GM18519 (cell line): ENCODE data around the gene AKAP17A.
"Not testable (repeated sequence)": the region's sequence is repeated elsewhere in the genome, so short reads cannot be mapped to it uniquely, and the experiment has no call there.

Experiments used
- ATAC-seq: cut with Tn5 transposase; IDR thresholded peaks from one replicate; pipeline ENCODE4 v1.9.1; 2021; ENCODE audit warnings: mild to moderate bottlenecking, moderate library complexity; ENCODE audit not compliant: unreplicated experiment, low FRiP score

Gene AKAP17A

DNA sequence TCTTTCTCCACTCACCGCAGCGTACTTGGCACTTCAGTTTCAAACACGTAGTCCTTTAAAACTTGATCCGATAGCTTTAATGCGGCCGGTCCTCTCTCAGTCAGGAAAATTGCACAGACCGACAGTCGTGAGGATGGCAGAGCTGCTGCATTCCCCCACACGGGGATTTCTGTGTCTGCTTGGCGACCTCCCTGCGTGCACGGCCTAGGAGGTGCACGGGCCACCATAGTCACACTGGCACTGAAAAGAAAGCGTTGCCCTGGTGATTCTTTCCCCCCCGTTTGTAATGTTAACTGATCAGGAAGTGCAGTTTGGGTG is 10.3 kb downstream of the AKAP17A start:
- no peak for ATAC-seq

DNA sequence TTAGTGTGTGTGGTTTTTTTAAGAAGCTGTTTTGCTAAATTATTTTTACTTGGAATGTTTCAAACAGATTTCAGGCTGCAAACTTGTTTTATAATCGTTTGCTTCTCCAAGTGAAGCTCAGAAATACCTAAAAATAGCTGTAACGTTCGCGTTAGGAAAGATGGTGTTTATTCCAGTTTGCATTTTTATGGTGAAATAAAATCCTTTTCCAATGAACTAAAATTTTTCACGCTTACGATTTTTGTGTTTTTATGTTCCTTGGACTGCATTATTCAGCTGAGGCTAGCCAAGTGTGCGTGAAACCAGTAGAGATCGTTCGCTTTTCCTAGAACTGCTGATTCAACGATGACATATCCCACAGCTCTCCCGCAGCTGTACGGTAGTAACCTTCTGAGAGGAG is 10.9 kb downstream of the AKAP17A start:
- no peak for ATAC-seq

DNA sequence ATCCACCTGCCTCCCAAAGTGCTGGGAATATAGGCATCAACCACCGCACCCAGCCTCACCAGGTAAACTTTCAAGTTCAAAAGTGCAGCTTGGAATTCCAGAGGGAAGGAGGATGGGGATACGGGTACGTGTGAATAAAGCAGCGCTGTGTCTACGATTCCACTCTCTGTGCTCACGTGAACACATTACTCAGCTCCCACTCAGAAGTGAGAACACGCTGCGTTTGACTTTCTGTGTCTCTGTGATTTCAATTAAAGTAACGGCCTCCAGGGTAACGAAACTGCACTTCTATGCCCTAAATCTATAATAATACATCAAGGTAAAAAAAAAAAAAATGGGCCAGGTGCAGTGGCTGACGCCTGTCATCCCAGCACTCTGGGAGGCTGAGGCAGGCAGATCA is 15.1 kb downstream of the AKAP17A start:
- ATAC-seq: no peak

DNA sequence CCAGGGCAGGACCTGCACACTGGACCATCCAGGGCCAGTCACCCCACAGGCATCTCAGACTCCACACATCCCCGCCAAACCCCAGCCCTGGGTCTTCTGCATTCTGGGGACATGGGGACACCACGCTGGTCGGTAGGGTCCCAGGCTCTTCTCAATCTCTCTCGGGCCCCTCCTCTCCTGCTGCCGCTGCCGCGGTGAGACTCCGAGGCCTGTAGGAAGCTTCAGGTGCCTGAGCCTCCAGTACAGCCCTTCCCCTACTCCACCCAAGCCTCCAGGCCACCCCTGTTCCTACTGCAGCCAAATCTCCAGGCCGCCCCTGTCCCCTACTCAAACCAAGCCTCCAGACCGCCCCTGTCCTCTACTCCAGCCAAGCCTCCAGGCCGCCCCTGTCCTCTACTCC is 17.9 kb downstream of the AKAP17A start:
- no peak for ATAC-seq

DNA sequence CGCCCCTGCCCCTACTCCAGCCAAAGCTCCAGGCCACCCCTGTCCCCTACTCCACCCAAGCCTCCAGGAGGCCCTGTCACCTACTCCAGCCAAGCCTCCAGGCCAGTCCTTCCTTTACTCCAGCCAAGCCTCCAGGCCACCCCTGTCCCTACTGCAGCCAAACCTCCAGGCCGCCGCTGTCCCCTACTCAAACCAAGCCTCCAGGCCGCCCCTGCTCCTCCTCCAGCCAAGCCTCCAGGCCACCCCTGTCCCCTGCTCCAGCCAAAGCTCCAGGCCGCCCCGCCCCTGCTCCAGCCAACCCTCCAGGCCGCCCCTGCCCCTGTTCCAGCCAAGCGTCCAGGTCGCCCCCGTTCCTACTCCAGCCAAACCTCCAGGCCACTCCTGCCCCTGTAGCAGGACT is 18.4 kb downstream of the AKAP17A start:
- ATAC-seq: no peak

DNA sequence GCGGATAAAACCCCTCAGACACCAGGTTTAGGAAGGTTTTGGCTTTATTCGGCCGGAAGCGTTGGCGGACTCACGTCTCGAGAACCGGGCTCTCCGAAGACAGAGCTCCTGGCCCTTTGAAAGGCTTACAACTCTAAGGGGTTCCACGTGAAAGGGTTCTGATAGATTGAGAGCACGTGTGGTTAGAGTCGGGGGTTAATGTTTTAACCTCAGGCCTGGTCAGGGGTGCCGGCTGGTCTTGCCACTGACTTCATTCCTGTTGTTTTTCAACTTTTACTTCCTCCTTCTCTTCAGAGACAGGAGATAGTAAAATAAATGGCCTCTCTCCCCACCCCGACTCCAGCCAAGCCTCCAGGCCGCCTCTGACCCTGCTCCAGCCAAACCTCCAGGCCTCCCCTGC is 18.8 kb downstream of the AKAP17A start:
- no peak for ATAC-seq

DNA sequence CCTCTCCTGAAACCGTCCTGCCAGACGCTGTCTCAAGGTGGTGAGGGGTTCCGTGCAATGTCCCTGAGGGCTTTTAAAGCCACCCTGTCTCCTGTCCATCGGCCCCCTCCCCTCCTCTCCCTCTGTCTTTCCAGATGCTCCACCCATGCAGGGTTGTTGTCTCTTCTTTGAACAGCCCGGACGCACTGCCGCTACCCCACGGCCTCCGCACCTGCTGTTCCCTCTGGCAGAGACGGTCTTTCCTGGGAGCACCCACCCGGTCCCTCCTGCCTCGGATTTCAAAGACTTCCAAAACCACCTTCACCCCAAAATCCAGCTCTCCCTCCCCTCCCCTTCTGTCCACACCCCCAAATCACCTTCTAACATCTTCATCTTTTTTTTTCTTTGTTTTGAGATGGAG is 19.3 kb downstream of the AKAP17A start:
- ATAC-seq: no peak

DNA sequence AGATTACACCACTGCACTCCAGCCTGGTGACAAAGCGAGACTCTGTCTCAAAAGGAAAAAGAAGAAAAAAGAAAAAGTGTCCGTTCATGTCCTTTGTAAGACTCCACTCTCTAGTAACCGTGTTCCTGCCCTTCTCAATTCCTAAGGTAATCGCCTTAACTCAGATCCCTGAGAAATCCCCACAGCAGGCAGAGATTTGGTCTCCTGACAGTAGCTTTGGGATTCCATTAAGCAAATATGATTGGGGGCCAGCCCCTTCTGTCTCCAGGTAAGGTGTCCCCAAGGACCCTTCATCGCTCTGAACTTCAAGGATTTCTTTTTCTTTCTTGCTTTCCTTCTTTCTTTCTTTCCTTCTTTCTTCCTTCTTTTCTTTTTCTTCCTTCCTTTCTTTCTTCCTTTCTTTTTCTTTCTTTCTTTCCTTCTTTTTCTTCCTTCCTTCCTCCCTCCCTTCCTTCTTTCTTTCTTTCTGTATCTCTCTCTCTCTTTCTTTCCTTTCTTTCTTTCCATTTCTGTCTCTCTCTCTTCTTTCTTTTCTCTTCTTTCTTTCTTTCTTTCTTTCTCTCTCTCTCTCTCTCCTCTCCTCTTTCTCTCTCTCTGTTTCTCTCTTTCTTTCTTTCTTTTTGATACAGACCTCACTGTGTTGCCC is 21.4 kb downstream of the AKAP17A start:
- no peak for ATAC-seq

DNA sequence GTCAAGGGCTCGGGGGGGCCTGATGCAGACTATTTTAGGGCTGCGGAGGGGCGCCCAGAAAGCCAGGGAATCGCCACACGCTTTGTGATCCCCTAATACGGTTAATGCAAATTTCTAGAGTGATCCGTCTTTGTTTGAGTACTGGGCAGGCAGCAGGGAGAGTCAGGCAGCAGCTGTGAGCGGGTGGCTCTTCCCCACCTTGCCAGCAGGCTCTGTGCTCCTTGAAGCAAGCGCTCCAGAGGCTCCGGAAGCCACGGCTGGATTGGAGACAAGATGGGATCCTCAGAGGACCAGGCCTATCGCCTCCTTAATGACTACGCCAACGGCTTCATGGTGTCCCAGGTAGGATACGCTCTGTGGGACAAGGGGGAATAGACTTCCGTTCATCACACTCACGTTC is 23.5 kb downstream of the AKAP17A start, which contains the start of gene ASMT:
Gene ASMT, plus strand, starts transcription at position 133 of the 400 bp plus-strand sequence. Its CDS starts 141 bp downstream, at position 274.
- ATAC-seq: no peak

DNA sequence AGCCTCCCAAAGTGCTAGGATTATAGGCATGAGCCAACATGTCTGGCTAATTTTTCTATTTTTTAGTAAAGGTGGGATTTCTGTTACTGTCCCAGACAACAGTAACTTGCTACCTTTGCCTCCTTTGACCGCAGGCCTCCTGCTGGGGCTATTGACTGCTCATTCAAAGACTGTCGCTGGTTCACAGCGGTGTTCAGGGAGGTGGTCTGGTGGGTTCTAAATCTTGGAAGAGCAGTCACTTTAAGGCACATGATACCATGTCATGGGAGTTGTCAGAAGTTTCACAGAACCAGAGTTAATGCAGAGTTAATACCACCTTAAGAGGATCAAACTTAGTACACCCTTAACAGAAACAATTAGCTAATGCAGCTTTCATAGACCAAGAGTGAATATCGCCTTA is 27.3 kb downstream of the AKAP17A start:
- no peak for ATAC-seq

DNA sequence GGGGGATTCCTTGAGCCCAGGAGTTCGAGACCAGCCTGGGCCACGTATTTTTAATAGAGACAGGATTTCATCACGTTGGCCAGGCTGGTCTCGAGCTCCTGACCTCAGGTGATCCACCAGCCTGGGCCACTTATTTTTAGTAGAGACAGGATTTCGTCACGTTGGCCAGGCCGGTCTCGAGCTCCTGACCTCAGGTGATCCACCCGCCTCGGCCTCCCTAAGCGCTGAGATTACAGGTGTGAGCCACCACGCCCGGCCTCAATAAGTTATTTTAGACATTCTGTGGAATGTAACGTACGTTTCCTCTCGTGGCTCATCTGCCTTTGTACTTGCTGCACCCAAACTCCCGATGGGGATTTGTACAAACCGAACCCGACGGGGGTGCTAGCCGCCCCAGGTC is 32.3 kb downstream of the AKAP17A start:
- no peak for ATAC-seq

DNA sequence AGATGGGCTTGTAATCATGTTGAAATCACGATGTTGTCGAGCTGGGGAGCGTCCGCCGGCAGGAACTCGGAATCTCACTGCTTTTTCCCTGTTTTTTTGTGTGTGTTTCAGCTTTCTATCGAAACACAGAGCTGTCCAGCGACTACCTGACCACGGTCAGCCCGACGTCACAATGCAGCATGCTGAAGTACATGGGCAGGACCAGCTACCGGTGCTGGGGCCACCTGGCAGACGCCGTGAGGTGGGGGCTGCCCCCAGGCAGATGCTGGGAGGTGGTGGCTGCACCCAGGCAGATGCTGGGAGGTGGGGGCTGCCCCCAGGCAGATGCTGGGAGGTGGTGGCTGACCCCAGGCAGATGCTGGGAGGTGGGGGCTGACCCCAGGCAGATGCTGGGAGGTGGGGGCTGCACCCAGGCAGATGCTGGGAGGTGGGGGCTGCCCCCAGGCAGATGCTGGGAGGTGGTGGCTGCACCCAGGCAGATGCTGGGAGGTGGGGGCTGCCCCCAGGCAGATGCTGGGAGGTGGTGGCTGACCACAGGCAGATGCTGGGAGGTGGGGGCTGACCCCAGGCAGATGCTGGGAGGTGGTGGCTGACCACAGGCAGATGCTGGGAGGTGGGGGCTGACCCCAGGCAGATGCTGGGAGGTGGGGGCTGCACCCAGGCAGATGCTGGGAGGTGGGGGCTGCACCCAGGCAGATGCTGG is 32.9 kb downstream of the AKAP17A start:
- ATAC-seq: not testable (repeated sequence)

DNA sequence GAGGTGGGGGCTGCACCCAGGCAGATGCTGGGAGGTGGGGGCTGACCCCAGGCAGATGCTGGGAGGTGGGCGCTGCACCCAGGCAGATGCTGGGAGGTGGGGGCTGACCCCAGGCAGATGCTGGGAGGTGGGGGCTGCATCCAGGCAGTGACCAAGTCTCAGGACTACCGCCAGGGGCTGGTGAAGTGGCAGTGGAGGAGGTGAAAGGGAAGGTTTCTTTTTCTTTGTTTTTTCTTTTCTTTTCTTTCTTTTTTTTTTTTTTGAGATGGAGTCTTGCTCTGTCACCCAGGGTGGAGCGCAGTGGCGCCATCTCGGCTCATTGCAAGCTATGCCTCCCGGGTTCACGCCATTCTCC is 33.4 kb downstream of the AKAP17A start:
- not testable (repeated sequence) for ATAC-seq

DNA sequence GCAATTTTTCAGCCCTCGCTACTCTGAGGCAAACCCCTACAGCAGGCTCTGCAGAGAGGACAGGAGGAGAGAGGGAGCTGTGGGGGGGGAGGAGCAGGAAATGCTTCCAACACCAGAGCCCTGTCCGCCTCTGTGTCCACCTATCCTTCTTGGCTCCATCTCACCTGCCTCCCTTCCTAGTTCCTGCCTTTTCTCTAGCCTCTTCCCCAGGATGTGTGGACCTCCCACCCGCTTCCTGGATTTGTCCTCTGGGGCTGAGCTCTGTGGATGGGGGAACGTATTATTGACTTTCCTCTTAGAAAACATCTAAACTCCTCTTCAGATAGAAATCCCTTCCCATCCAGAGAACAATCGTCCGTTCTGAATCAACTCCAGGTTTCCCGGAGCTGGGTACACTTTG is 37.8 kb downstream of the AKAP17A start:
- ATAC-seq: no peak

DNA sequence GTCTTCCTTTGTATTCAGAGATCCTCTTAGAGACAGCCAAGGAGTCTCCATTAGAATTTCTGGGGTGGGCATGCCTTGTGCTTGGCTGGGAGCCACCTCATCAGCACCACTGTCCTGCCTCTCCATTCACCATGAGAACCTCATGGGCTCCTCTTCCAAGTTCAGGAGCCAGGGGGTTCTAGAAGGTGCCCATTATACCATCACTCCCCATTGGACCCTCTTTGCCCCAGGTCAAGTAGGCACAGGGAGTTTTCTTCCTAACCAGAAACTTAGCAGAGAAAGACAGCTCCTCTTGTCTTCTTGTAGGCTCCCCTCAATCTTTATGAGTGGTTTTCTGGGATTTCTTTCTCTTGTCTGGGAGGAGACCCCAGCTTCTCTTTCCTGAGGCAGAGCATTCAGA is 54.6 kb downstream of the AKAP17A start:
- ATAC-seq: no peak

DNA sequence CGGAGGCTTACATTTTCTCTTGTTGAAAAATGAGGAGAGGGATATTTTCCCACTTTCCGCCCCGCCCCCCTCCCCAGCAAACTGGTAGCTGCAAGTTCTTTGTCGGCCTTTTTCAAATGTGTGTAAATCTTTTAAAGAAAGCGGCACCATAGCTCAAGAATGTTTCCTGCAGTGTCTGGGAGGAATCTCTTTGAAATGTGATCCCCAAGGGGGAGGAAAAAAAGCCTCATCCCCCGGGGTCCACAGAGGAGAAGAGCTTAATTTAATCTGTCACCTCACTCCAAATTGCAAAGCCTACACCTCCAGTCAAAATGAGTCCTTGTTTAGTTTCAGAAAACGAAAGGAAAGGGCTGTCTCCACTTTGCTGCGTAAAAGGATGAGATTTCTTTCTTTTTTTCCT is 58.2 kb downstream of the AKAP17A start:
- no peak for ATAC-seq
